ENCODE results near the gene ORC3.

ORC3 gene

GRCh38 chr6:87589693-87590416 lies at the start of gene ORC3, which contains the start of gene RARS2:
TSS of gene ORC3 (plus strand) at chr6:87590135. CDS start at chr6:87590169, 34 bp downstream.
TSS of gene RARS2 (minus strand) at chr6:87589987. CDS start at chr6:87589957, 30 bp downstream.
- DNase-seq (ENCODE audit: low read depth in 2 of 2) = peak; percentile 93 to 95

- no peak for DNase-seq (ENCODE audit: low read depth in 2 of 2)
Observed at GRCh38 chr6:87540539-87540938, 49.4 kb upstream of the ORC3 start.

- no peak for DNase-seq (ENCODE audit: low read depth in 2 of 2)
Observed at GRCh38 chr6:87541041-87541440, 48.9 kb upstream of the ORC3 start.

GRCh38 chr6:87541744-87542143 lies 48.2 kb upstream of the ORC3 start:
- DNase-seq (ENCODE audit: low read depth in 2 of 2) = no peak

- DNase-seq (ENCODE audit: low read depth in 2 of 2) = no peak
Observed at GRCh38 chr6:87543696-87544473, 46.0 kb upstream of the ORC3 start.

- DNase-seq (ENCODE audit: low read depth in 2 of 2) = no peak
Observed at GRCh38 chr6:87544474-87544735, 45.5 kb upstream of the ORC3 start.

GRCh38 chr6:87551799-87552198 lies 38.1 kb upstream of the ORC3 start:
- no peak for DNase-seq (ENCODE audit: low read depth in 2 of 2)

GRCh38 chr6:87553159-87553765 lies 36.7 kb upstream of the ORC3 start:
- no peak for DNase-seq (ENCODE audit: low read depth in 2 of 2)

GRCh38 chr6:87555506-87555905 lies 34.4 kb upstream of the ORC3 start:
- no peak for DNase-seq (ENCODE audit: low read depth in 2 of 2)

- DNase-seq (ENCODE audit: low read depth in 2 of 2) = no peak
Observed at GRCh38 chr6:87558446-87558845, 31.5 kb upstream of the ORC3 start.

- DNase-seq (ENCODE audit: low read depth in 2 of 2) = no peak
Observed at GRCh38 chr6:87561017-87561416, 28.9 kb upstream of the ORC3 start.

- DNase-seq (ENCODE audit: low read depth in 2 of 2) = no peak
Observed at GRCh38 chr6:87572021-87572420, 17.9 kb upstream of the ORC3 start.

GRCh38 chr6:87572883-87573282 lies 17.1 kb upstream of the ORC3 start:
- no peak for DNase-seq (ENCODE audit: low read depth in 2 of 2)

- DNase-seq (ENCODE audit: low read depth in 2 of 2) = no peak
Observed at GRCh38 chr6:87573307-87574024, 16.5 kb upstream of the ORC3 start.

- no peak for DNase-seq (ENCODE audit: low read depth in 2 of 2)
Observed at GRCh38 chr6:87574237-87574804, 15.6 kb upstream of the ORC3 start.

GRCh38 chr6:87575423-87575822 lies 14.5 kb upstream of the ORC3 start:
- DNase-seq (ENCODE audit: low read depth in 2 of 2) = no peak

GRCh38 chr6:87583822-87584221 lies 6.1 kb upstream of the ORC3 start:
- no peak for DNase-seq (ENCODE audit: low read depth in 2 of 2)

- no peak for DNase-seq (ENCODE audit: low read depth in 2 of 2)
Observed at GRCh38 chr6:87586371-87587077, 3.4 kb upstream of the ORC3 start.

GRCh38 chr6:87588756-87589407 lies 1.1 kb upstream of the ORC3 start:
- DNase-seq (ENCODE audit: low read depth in 2 of 2) = no peak

GRCh38 chr6:87590417-87590880 lies 514 bp downstream of the ORC3 start:
- DNase-seq (ENCODE audit: low read depth in 2 of 2) = no peak

GRCh38 chr6:87590990-87591389 lies 1.1 kb downstream of the ORC3 start:
- DNase-seq (ENCODE audit: low read depth in 2 of 2) = no peak
